DMS79 treated with DMSO at 0.1 percent for 48 hours (cell line): ENCODE data around the gene APOL4.
A peak's percentile ranks its signal among the peaks of the same experiment; 100 is the strongest.
"Not testable (repeated sequence)": the region's sequence is repeated elsewhere in the genome, so short reads cannot be mapped to it uniquely, and the experiment has no call there.

Source experiments
- DNase-seq: peaks from one replicate; lab custom pipeline; 2025; lab: John Stamatoyannopoulos, UW

Gene APOL4

GRCh38 chr22:36155702-36156101, 45.9 kb downstream of the APOL4 start:
- DNase-seq: no peak

GRCh38 chr22:36154423-36154945, 47.1 kb downstream of the APOL4 start:
- no peak for DNase-seq

- DNase-seq: no peak
These were observed 47.8 kb downstream of the APOL4 start for GRCh38 chr22:36153501-36154422.

- DNase-seq: not testable (repeated sequence)
These were observed 48.8 kb downstream of the APOL4 start for GRCh38 chr22:36152821-36153220.

GRCh38 chr22:36152088-36152487, 49.5 kb downstream of the APOL4 start:
- DNase-seq: no peak

GRCh38 chr22:36151006-36151595, 50.5 kb downstream of the APOL4 start:
- no peak for DNase-seq

- no peak for DNase-seq
These were observed 52.2 kb downstream of the APOL4 start for GRCh38 chr22:36149441-36149840.

- DNase-seq: no peak
These were observed 53.2 kb downstream of the APOL4 start for GRCh38 chr22:36148411-36148810.

GRCh38 chr22:36147196-36147791, 54.3 kb downstream of the APOL4 start:
- DNase-seq: no peak

GRCh38 chr22:36145881-36146280, 55.7 kb downstream of the APOL4 start:
- DNase-seq: no peak

GRCh38 chr22:36144886-36145541, 56.6 kb downstream of the APOL4 start:
- peak; percentile 4 for DNase-seq

GRCh38 chr22:36143956-36144355, 57.7 kb downstream of the APOL4 start:
- DNase-seq: no peak

GRCh38 chr22:36143066-36143815, 58.4 kb downstream of the APOL4 start:
- DNase-seq: no peak

- DNase-seq: no peak
These were observed 60.1 kb downstream of the APOL4 start for GRCh38 chr22:36141481-36141880.
